HS-5 (cell line): ENCODE results near the gene HCLS1.
"Not testable (repeated sequence)": the region's sequence is repeated elsewhere in the genome, so short reads cannot be mapped to it uniquely, and the experiment has no call there.

ENCODE experiments used
- DNase-seq: peaks from one replicate; pipeline ENCODE4 v3.0.0-alpha.2; 2012; ENCODE audit warnings: low read depth

Gene HCLS1

GRCh38 chr3:121658716-121659435, 1.8 kb downstream of the HCLS1 start:
- DNase-seq = no peak

DNA sequence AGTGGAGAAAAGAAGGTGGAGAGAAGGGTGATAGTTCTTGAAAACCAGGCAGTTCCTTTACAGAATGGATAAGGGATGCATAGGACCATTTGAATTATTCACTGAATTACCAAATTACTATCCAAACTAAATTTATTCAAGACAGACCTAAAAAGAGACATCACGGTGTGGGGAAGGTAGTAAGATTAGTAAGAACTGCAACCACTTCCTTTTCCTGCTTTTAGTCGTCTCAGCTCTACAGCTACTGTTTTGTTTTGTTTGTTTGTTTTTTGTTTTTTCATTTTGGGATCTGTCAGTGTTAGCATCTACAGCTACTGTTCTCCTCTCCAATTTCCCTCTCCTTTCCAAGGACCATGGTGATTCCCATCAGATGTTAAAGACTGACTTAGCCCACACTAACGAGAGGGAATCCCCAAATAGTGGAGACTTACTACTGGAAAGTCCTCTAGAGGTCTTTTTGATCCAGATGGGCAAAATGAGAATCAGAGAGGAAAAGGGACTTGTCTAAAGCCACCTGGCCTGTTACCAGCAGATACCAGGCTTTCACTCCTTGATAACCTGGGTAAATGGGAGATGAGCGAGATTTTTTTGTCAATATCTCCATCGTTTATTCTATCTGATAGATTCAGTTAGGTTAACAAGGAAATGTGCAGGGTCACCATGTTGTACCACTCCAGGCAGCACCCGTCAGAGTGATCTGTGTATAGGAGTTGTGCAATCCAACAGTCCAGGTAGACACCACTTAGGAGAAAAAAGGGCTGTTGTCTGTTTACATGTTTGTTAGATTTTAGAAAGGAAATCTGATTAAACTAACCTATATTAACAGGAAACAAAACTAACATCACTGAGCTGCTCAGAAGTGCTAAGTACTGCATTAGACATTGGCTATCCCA, 6.0 kb downstream of the HCLS1 start:
- DNase-seq = no peak

- no peak for DNase-seq
Measured at GRCh38 chr3:121651684-121652083, 9.0 kb downstream of the HCLS1 start.

GRCh38 chr3:121649645-121650044, 11.1 kb downstream of the HCLS1 start:
- peak; percentile 25 for DNase-seq

DNA sequence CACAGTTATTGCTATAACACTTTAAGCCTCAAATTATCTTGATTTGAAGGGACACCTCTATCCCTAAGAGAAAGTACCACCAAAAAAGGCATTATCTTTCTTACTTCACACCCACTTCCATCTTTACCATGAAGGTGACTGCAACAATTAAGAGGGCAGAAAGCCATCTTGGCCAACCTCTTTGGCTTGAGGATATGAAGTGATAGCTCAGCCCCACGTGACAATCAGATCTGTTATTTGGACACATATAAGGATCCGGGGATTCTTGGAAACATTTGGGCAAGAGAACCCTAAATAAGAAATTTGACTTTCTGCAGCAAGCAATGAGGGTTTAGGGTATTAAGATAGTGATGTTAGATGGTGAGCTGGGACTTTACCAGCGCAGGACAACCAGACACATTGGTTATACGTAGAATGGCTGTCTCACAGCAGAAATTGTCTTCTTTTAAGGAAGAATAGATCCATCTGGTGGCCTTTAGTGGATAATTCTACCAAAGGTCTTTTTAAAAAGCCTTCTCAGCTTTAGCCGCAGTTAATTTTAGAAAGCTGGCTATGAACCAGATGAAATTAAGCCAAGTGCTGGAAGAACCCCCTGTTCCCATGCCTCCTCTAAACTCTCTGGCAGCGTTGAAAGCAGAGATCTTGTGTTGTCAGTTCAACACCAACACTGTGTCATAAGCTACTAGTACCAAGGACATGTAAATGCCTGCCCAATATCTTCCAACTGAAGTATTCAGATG, 12.3 kb downstream of the HCLS1 start:
- DNase-seq = no peak

- DNase-seq = no peak
Measured at GRCh38 chr3:121645054-121645453, 15.6 kb downstream of the HCLS1 start.

DNA sequence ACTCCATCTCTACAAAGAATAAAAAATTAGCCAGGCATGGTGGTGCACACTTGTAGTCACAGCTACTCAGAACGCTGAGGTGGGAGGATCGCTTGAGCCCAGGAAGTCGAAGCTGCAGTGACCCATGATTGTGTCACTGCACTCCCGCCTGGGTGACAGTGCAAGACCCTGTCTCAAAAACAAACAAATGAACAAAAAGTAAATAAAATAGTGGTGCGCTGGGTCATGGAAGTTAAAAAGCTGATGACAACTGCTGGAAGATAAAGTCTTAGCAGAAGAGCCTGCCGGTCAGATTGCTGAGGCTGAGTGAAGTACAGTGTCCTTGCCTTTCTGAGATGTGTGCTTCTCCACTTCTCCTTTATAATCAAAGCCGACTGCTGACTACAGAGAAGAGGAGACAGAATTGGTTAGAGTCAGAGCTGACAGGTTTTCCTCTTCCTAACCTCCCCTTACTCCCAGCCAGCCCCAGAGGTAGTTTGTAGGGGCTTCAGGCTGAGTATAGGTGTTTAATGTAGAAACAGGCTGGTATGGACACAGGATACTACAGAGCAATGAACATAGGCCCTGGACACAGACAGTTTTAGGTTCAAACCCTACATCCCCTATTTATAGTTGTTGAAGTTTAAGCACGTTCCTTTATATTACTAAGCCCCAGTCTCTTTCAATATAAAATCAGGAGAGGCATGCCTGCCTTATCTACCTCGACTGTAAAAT, 17.9 kb downstream of the HCLS1 start:
- no peak for DNase-seq

DNA sequence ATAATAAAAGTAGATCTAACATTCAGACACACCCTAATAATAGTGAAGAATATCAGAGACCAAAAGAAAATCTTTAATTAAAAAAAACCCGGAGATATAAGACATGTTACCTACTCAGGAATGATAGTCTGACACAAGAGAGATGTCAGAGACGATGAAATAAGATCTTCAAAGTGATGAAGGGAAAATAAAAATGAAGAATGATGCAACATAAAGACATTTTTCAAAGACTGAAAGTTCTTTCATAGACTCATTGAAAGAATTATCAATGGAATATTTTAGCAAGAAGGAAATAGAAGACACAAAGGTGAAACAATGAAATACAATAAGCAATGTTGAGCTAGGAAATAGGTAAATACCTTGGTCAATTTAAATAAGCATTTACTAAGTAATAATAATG, 19.6 kb downstream of the HCLS1 start:
- DNase-seq = no peak

GRCh38 chr3:121637922-121638321, 22.8 kb downstream of the HCLS1 start:
- DNase-seq = no peak

GRCh38 chr3:121630355-121630754, 30.3 kb downstream of the HCLS1 start:
- no peak for DNase-seq

GRCh38 chr3:121629601-121630000, 31.1 kb downstream of the HCLS1 start:
- DNase-seq = no peak

GRCh38 chr3:121627622-121628021, 33.1 kb downstream of the HCLS1 start:
- DNase-seq = no peak

DNA sequence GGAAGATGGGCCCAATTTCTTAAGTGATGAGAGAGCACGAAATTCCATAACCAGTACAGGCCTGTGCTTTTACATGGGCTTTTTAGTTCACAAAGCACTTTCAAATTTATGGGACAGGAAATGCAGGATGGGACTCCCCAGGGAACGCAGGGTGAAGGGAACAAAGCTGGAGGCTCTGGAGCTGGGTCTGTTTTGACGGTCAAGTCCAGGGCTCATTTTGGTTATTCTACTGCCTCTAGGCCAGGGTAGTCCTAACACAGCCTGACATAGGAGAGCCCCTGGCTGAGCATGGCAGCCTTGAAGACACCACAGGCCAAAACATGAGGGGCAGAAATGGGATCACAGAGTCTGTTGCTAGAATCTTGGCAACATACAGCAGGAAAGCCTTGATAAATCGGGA, 33.5 kb downstream of the HCLS1 start:
- no peak for DNase-seq

GRCh38 chr3:121626495-121626894, 34.2 kb downstream of the HCLS1 start:
- DNase-seq = no peak

- DNase-seq = no peak
Measured at GRCh38 chr3:121624147-121624899, 36.4 kb downstream of the HCLS1 start.

- no peak for DNase-seq
Measured at GRCh38 chr3:121621491-121621890, 39.2 kb downstream of the HCLS1 start.

DNA sequence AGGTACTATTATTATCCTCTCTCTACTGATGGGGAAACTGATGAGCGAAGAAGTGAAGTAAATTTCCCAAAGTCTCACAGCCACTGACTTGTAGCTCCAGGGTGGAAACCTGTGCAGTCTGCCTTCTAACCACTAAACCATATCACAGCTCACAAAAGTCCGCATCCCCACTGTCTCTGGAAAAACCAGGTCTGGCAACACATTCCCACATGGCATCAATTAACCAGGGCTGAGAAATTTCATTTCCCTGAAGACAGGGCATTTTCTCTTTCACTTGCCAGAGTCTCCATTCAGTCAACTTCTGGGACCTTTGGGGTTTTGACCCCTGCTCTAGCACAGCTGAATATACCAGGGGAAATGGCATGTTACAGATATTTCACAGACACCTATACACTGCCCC, 41.0 kb downstream of the HCLS1 start:
- no peak for DNase-seq

DNA sequence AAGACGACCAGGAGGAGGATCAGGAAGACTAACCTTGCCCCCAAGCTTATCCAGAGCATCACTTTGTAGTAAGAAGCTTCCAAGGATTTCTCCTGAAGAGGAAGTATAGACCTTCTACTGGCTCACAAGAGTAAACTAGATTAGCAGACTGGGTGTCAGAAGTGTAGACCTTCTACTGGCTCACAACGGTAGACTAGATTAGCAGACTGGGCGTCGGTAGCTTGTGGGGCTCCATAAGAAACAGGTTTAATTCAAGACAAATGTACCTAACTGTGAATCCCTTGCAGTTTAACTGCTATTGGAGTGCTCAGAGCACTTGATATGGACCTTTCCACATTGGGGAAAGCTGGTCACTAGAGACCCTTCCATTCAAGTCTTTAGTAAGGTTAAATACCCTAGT, 54.6 kb downstream of the HCLS1 start:
- no peak for DNase-seq

- no peak for DNase-seq
Measured at GRCh38 chr3:121604759-121605158, 55.9 kb downstream of the HCLS1 start.

DNA sequence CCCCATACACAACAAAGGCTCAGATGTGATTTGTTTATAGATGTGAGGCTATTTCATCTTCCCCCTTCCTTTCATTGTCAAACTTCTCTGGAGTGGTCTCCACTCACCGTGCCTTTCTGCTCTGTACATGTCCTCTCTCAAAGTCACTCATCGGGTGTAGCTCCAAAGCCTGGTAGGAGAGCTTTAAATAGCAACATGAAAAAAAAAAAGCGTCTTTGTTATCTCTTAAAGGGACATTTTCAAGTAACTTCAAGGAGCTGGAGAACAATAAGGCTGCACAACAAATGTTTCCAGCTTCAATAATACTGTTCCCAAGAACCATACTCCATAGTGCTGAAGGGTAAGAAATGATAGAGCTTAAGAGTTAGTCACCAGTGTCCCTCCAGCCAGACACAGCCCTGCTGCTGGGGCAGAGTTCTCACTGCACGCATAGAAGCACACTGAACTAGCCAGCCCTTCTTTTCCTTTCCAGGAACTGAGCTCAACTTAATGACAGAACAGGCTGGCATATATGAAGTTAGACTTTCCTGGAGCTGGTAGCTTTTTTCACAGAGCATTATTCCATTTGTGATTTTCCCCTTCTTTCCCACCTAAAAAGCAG, 59.4 kb downstream of the HCLS1 start:
- DNase-seq = no peak

GRCh38 chr3:121599900-121600299, 60.8 kb downstream of the HCLS1 start:
- not testable (repeated sequence) for DNase-seq
